Loucy (cell line): ENCODE results near the gene RGS3.

Experiments used
- H2AFZ ChIP-seq: fragments of 200-600 bp; sonication (generic); 2 replicates; pipeline ENCODE4 v1.6.0; 2016; ENCODE audit warnings: antibody characterized with exemption, mild to moderate bottlenecking, low read length, moderate library complexity
- H3F3A ChIP-seq: fragments of 200-600 bp; 2 replicates; pipeline ENCODE4 v1.6.0; 2016; ENCODE audit warnings: antibody characterized with exemption, low read depth, mild to moderate bottlenecking
- H3K27me3 ChIP-seq: fragments of 200-600 bp; sonication (generic); 2 replicates; pipeline ENCODE4 v1.6.1; 2014; ENCODE audit warnings: low read length, mild to moderate bottlenecking; ENCODE audit not compliant: insufficient read depth, poor library complexity, severe bottlenecking
- H3K36me3 ChIP-seq: fragments of 200-600 bp; sonication (generic); 2 replicates; pipeline ENCODE4 v1.6.1; 2016; ENCODE audit warnings: low read length; ENCODE audit not compliant: insufficient read depth
- H3K4me1 ChIP-seq: fragments of 200-600 bp; sonication (generic); 2 replicates; pipeline ENCODE4 v1.5.1; 2014; ENCODE audit warnings: low read length, mild to moderate bottlenecking; ENCODE audit not compliant: insufficient read depth, poor library complexity, severe bottlenecking
- H3K4me2 ChIP-seq: fragments of 200-600 bp; sonication (generic); 2 replicates; pipeline ENCODE4 v1.6.0; 2014; ENCODE audit warnings: antibody characterized with exemption, low read length, low read depth, mild to moderate bottlenecking; ENCODE audit not compliant: poor library complexity, severe bottlenecking
- H3K4me3 ChIP-seq: fragments of 200-600 bp; sonication (generic); 2 replicates; pipeline ENCODE4 v1.5.1; 2014; ENCODE audit warnings: low read length, mild to moderate bottlenecking, mixed read lengths; ENCODE audit not compliant: poor library complexity, severe bottlenecking
- H3K79me2 ChIP-seq: fragments of 200-600 bp; sonication (generic); 2 replicates; pipeline ENCODE4 v1.6.1; 2014; ENCODE audit warnings: low read length; ENCODE audit not compliant: insufficient read depth
- H3K9ac ChIP-seq: fragments of 200-600 bp; sonication (generic); 2 replicates; pipeline ENCODE4 v1.6.0; 2014; ENCODE audit warnings: mild to moderate bottlenecking, low read depth, low read length, moderate library complexity; ENCODE audit not compliant: poor library complexity, severe bottlenecking
- H3K9me2 ChIP-seq: fragments of 200-600 bp; sonication (generic); replicated peaks from 2 replicates; pipeline ENCODE4 v1.6.1; 2016; ENCODE audit warnings: low read depth, low read length, mixed read lengths
- H3K9me3 ChIP-seq: fragments of 200-600 bp; sonication (generic); 2 replicates; pipeline ENCODE4 v1.6.1; 2014; ENCODE audit warnings: mild to moderate bottlenecking, antibody characterized with exemption, low read length, low read depth; ENCODE audit not compliant: insufficient read depth
- H4K20me1 ChIP-seq: fragments of 200-600 bp; sonication (generic); 2 replicates; pipeline ENCODE4 v1.6.0; 2014; ENCODE audit warnings: antibody characterized with exemption, low read length, mild to moderate bottlenecking; ENCODE audit not compliant: insufficient read depth, poor library complexity, severe bottlenecking
- CTCF ChIP-seq: fragments of 200-600 bp; sonication (generic); conservative IDR thresholded peaks from 2 replicates; pipeline ENCODE4 v1.5.1; 2014; ENCODE audit warnings: mild to moderate bottlenecking, antibody characterized with exemption, low read length
- EZH2phosphoT487 ChIP-seq: fragments of 200-600 bp; IDR thresholded peaks from 2 replicates; pipeline ENCODE4 v1.6.1; 2018; ENCODE audit warnings: antibody characterized with exemption, mild to moderate bottlenecking, moderate library complexity, borderline replicate concordance

RGS3 gene

DNA sequence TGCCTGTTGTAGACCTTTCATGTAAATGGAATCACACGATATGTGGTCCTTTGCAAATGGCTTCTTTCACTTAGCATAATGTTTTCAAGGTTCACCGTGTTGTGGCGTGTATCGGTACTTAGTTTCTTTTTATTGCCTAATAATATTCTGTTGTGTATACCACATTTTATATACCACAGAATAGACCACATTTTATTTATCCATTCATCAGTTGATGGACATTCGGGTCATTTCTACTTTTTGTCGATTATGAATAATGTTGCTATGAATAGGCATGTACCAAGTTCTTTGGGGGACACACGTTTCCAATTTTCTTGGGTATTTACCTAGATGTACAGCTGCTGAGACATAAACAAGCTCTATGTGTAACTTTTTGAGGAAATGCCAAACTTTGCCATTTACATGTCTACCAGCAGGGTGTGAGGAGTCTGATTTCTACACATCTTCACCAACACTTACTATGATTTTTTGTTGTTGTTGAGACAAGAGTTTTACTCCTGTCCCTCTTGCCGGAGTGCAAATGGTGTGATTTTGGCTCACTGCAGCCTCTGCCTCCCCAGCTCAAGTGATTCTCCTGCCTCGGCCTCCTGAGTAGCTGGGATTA, 144.7 kb downstream of the RGS3 start:
- no peak overlapping the region for H3K9ac ChIP-seq
- no peak overlapping the region for H2AFZ ChIP-seq
- H4K20me1 ChIP-seq = no peaks in the 10 kb centered on the region
- H3F3A ChIP-seq = no peaks in the 10 kb centered on the region
- no peaks in the 10 kb centered on the region for H3K9me3 ChIP-seq
- H3K79me2 ChIP-seq = no peaks in the 10 kb centered on the region
- H3K4me3 ChIP-seq = no peak overlapping the region
- H3K9me2 ChIP-seq = no peaks in the 10 kb centered on the region
- no peak overlapping the region for H3K4me2 ChIP-seq
- no peaks in the 10 kb centered on the region for H3K36me3 ChIP-seq
- TF ChIP-seq CTCF (no peak), EZH2phosphoT487 (no peak)
- H3K27me3 ChIP-seq = no peaks in the 10 kb centered on the region
- H3K4me1 ChIP-seq = no peaks in the 10 kb centered on the region

GRCh38 chr9:113609562-113610318, 146.2 kb downstream of the RGS3 start:
- Histone ChIP-seq H3K9ac (no peak overlapping the region), H3K36me3 (no peaks in the 10 kb centered on the region), H3K4me2 (no peak overlapping the region), H3K9me3 (no peaks in the 10 kb centered on the region), H3K4me3 (no peak overlapping the region), H3K27me3 (no peaks in the 10 kb centered on the region), H3K9me2 (no peaks in the 10 kb centered on the region), H3K4me1 (no peaks in the 10 kb centered on the region), H2AFZ (no peak overlapping the region), H3K79me2 (no peaks in the 10 kb centered on the region), H3F3A (no peaks in the 10 kb centered on the region), H4K20me1 (no peaks in the 10 kb centered on the region)
- TF ChIP-seq CTCF (no peak), EZH2phosphoT487 (no peak)

DNA sequence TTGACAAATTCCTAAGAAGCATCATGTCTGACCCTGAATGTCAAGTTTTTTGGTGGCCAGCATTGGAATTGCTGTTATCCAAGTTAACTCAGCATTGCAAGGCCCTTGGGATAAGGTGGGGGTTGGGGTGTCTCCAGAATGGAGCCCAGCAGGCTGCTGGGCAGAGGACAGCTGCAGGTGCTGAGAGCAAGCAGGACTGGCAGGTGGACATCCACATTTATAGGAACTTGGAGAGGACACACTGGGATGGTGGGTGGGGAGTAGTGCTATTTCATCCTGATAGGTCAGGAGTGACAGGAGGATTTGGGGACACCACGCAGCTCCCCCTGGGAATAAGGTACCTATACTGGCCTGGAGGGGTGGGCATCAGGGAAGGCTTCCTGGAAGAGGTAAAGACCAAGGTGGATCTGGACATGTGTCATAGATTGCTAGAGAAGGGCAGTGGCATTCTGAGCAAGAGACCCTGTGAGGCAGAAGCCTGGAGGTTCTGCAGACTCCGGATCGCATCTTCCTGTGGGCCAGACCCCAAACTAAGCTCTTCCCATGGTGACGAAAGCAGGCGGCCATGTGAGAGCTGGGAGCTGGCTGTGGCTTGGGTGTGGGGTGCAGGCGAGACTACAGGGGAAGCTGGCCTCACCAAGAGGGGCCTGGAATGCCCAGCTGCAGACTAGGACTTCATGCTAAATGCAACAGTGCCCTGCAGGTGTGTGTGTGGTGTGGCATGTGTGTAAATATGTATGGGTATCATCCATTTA, 148.1 kb downstream of the RGS3 start:
- Histone ChIP-seq H3K79me2 (no peaks in the 10 kb centered on the region), H3K36me3 (no peaks in the 10 kb centered on the region), H3K4me2 (no peak overlapping the region), H3K4me1 (no peaks in the 10 kb centered on the region), H3K27me3 (no peaks in the 10 kb centered on the region), H3F3A (no peaks in the 10 kb centered on the region), H4K20me1 (no peaks in the 10 kb centered on the region), H3K9me3 (no peaks in the 10 kb centered on the region), H3K9me2 (no peaks in the 10 kb centered on the region), H3K9ac (no peak overlapping the region), H2AFZ (no peak overlapping the region), H3K4me3 (no peak overlapping the region)
- TF ChIP-seq EZH2phosphoT487 = no peak
- no peak for TF ChIP-seq CTCF
